NCI-H187 treated with DMSO at 0.1 percent for 48 hours (cell line): ENCODE data around the gene CLEC4F.

ENCODE experiments used
- DNase-seq: peaks from one replicate; lab custom pipeline; 2025; lab: John Stamatoyannopoulos, UW

CLEC4F gene

DNA sequence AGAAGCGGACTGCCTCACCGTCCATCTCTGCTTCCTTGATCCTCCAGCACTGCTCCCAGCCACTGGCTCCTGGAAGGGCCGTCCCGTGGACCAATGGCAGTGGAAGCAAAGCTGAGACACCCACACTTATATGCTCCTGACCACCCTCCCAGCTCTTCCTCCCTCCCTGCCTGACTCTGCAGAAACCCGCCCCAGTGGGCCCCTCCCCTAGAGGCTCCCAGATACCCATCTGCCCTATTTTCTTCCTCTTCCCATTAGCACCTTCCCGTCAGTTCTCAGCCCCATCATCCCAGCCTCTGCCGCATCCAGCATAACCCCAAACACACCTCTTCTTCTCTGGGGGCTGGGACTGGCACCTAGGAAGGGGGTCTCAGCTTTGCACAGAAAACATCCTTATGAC lies at the start of gene CLEC4F:
Gene CLEC4F, minus strand, starts transcription at position 101 of the 400 bp plus-strand sequence. Its CDS starts 76 bp downstream, at position 25.
- DNase-seq: no peak

DNA sequence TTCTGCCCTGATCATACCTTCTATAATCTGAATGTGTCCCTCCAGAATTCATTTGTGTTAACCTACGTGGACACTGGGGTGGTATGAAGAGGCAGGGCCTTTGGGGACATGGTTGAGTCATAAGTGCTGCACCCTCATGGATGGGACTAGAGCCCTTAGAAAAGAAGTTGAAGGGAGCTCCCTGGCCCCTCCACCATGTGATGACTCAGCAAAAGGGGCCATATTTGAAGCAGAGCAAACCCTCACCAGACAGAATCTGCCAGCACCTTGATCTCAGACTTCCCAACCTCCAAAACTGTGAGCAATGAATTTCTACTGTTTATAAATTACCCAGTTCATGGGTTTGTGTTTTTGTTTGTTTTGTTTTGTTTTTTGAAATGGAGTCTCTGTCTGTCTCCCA lies 48.6 kb upstream of the CLEC4F start:
- no peak for DNase-seq

DNA sequence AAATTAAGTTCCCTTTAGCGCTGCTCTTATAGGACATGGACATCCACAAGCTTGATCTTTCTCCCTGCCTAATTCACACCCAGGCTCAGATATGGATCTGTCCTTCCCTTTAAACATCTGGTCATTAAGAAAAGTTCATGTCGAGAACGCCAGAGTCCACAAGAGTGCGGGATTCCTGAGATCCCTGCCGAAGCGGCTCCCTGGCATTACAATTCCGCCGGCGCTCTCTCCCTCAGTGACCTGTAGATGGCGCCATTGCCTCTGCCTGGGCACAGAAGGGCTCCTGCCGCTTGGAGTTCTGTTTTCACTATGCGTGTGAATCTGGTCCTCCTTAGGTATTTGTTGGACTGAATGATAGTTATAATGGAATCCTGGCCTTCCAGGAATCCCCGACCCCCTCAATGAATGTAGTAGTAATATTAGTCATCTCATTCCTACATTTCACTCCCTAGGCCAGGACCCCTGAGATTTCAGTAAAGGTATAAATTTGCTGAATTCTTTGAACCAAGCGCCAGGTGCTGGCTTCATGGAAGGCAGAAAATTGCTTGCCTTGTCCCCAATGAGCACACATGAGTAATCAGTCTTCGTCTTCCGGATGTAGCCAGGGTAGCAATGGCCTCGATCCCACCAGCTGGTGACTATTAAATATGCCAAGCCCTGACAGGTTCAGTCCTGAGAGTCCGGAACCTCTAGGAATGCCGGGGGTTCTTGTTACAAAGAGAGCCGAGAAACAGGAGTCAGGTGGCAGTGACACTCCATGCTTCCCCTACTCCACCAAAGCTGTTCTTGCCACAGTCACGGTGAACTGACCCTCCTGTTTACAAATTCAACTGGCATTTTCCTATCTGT lies 41.6 kb upstream of the CLEC4F start:
- DNase-seq: no peak

- DNase-seq: no peak
These were observed 35.3 kb upstream of the CLEC4F start for GRCh38 chr2:70855667-70856066.

GRCh38 chr2:70854411-70854810 lies 34.0 kb upstream of the CLEC4F start:
- DNase-seq: no peak

DNA sequence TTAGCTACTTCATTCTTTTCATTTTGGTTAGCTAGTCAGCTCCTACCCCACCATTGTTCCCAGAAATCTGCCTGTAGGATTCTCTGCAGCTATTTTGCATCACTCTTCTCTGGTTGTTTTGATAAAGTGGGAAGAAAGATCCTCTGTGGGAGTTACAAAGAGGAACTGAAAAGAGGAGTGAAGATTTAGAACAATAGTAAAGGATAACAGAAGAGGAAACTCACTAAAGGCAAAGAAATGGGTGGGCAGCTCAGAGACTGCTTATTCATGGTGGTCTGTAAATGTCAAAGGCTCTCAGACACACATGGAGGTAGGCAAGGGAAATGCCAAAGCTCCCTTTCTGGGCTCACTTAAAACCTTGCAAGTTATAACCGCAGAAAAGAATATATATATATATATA lies 32.4 kb upstream of the CLEC4F start:
- DNase-seq: no peak

- DNase-seq: no peak
These were observed 31.3 kb upstream of the CLEC4F start for GRCh38 chr2:70851704-70852103.

- DNase-seq: no peak
These were observed 30.5 kb upstream of the CLEC4F start for GRCh38 chr2:70850925-70851324.

DNA sequence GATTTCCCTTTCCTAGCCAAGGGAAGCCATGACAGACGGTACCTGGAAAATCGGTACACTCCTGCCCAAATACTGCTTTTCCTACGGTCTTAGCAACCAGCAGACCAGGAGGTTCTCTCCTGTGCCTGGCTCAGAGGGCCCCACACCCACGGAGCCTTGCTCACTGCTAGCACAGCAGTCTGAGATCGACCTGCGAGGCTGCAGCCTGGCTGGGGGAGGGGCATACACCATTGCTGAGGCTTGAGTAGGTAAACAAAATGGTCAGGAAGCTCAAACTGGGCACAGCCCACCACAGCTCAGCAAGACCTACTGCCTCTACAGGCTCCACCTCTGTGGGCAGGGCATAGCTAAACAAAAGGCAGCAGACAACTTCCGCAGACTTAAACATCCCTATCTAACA lies 22.0 kb upstream of the CLEC4F start:
- no peak for DNase-seq

GRCh38 chr2:70837980-70838925 lies 17.9 kb upstream of the CLEC4F start:
- no peak for DNase-seq

- no peak for DNase-seq
These were observed 15.2 kb upstream of the CLEC4F start, which contains the start of gene CD207 for GRCh38 chr2:70835643-70836042. CD207 (minus strand) TSS chr2:70835816; CDS start chr2:70835776, 40 bp downstream.

GRCh38 chr2:70834881-70835280 lies 14.5 kb upstream of the CLEC4F start:
- DNase-seq: no peak

DNA sequence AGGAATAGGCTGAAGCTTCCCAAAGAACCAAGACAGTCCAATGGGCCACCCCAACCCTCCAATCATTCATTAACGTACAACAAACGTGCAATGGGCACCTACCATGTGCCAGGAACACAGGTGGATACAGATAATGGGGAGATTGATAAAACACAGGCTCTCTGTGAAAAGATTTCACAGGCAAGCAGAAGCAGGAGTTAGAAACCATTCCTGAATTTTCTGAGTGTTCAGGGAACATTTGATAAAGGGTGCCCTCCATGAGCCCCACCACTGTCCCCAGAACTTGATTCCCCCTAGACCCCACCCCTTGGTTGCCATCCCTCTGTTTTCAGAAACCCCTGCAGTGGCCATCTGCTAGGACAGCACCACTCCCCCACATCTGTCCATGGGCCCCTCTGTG lies 13.7 kb upstream of the CLEC4F start:
- DNase-seq: no peak

DNA sequence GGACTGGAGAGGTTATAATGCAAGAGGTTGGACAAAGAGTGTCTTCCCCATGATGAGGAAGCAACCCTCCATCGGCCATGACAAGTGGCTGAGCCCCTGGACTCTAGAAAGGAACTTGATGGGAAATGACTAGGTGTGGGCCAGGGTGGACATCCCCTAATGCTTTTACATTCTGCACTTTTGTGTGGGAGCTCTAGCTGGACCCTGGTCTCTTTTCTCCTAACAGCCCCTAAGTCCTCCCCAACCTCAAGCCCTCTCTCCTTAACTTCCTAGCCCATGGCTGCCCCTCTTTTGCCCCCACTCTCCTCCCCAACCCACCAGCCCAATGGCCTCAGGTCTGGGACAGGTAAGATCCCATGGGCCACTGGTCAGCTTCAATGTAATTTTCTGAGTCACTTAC lies 12.8 kb upstream of the CLEC4F start:
- DNase-seq: no peak

DNA sequence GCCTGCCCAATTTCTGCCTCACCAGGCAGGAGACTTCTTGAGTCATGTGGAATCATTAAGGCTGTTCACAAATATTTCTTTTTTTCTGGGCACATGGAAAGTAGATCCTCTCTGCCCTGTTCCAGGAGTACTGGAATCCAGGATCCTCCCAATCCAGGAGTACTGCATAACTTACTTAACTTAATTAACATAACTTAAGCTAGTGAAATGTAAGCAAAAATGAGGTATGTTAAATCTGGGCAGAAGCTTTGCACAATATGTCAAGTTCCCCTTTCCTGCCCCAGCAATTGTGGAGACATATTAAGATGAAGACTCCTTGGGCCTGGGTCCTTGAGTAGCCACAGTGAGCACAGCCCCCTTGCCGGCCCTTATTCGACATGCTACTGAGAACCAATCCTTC lies 12.0 kb upstream of the CLEC4F start:
- no peak for DNase-seq

DNA sequence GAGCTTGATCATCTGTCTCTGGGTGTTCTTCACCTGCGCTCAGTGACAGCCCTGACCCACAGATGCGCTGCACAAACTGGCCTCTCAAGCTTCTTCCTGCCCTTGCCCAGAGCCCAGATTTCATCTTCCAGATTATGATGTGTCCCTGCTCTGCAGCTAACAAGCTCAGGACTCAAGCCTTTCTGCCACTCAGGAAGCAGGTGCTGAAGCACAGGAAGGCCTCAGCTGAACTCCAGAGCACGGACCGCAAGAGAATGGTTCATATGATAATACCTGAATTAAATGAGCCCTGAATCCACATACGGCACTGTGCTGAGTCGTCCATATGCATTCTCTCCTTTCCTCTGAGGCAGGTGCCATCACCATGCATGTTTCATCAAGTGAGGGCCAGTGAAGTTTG lies 11.5 kb upstream of the CLEC4F start:
- DNase-seq: no peak

- no peak for DNase-seq
These were observed 10.0 kb upstream of the CLEC4F start for GRCh38 chr2:70830366-70830765.

GRCh38 chr2:70829916-70830315 lies 9.5 kb upstream of the CLEC4F start:
- DNase-seq: no peak

- no peak for DNase-seq
These were observed 8.8 kb upstream of the CLEC4F start for GRCh38 chr2:70828914-70829824.

GRCh38 chr2:70828115-70828514 lies 7.7 kb upstream of the CLEC4F start:
- no peak for DNase-seq

DNA sequence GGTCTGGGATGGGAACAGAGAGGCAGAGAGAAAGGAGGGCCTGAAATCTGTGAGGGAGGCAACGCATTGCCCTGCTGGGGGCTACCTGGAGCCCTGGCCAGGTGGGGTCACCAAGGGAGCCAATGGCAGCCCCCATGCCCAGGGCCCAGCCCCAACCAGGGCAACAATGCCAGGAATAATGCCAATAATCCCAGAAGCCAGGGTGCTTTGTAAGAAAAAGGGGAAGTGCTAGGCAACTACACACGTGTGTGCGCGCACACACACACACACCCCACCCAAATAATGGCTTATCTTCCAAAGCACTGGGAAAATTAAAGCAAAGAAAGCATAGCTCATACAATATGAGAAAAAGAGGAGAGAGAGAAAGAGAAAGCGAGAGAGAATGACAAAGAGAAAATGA lies 7.0 kb upstream of the CLEC4F start:
- no peak for DNase-seq
